ENCODE data around the gene CRK.

GRCh38 chr17:1414001-1414574, 41.9 kb downstream of the CRK start:
- TF ChIP-seq TAF1 (IDR thresholded peaks at IDR 0.05; ENCODE audit: low read depth) = no peak
- TF ChIP-seq YY1 (IDR thresholded peaks at IDR 0.05; ENCODE audit: low read depth) = no peak
- no peak for TF ChIP-seq RAD21 (IDR thresholded peaks at IDR 0.05; ENCODE audit: low read depth)
- TF ChIP-seq TCF12 (IDR thresholded peaks at IDR 0.05; ENCODE audit: low read depth) = no peak
- no peak for TF ChIP-seq ZBTB7A (IDR thresholded peaks at IDR 0.05; ENCODE audit: low read depth)
- TF ChIP-seq TEAD4 (IDR thresholded peaks at IDR 0.05) = no peak
- no peak for TF ChIP-seq NFIC (IDR thresholded peaks at IDR 0.05)
- no peak for TF ChIP-seq CEBPB (IDR thresholded peaks at IDR 0.05)
- TF ChIP-seq REST (IDR thresholded peaks at IDR 0.05; ENCODE audit: low read depth) = no peak
- TF ChIP-seq EP300 (IDR thresholded peaks at IDR 0.05; ENCODE audit: borderline replicate concordance) = no peak
- TF ChIP-seq MAX (IDR thresholded peaks at IDR 0.05) = no peak

Data from Ishikawa (cell line).